GM23338 (cell line): ENCODE results near the gene FTCD. TPM values are rescaled to one million over a fixed set of nuclear protein-coding genes. Genes with fewer than 3 reads are reported as not detected.

Experiments used
- ATAC-seq: fragments of 200-7000 bp; cut with Tn5 transposase; 3 replicates; pipeline ENCODE4 v1.9.1; 2020
- DNase-seq: peaks from one replicate; pipeline ENCODE4 v3.0.0-alpha.2; 2015; ENCODE audit warnings: low spot score
- H2AFZ ChIP-seq: fragments of 200-600 bp; sonication (generic); 2 replicates; pipeline ENCODE4 v1.8.0; 2016; ENCODE audit warnings: antibody characterized with exemption, mild to moderate bottlenecking, moderate library complexity
- H3F3A ChIP-seq: fragments of 200-600 bp; sonication (generic); replicated peaks from 2 replicates; pipeline ENCODE4 v1.8.0; 2017; ENCODE audit warnings: antibody characterized with exemption, mixed run types, low read depth
- H3K27ac ChIP-seq: fragments of 200-600 bp; sonication (generic); 2 replicates; pipeline ENCODE4 v1.6.1; 2016; ENCODE audit warnings: low read depth
- H3K27me3 ChIP-seq: fragments of 200-600 bp; sonication (generic); 2 replicates; pipeline ENCODE4 v1.8.0; 2016; ENCODE audit warnings: mild to moderate bottlenecking, mixed run types, moderate library complexity; ENCODE audit not compliant: insufficient read depth
- H3K36me3 ChIP-seq: fragments of 200-600 bp; sonication (generic); 2 replicates; pipeline ENCODE4 v1.8.0; 2016; ENCODE audit warnings: mild to moderate bottlenecking; ENCODE audit not compliant: insufficient read depth
- H3K4me1 ChIP-seq: fragments of 200-600 bp; sonication (generic); 2 replicates; pipeline ENCODE4 v1.8.0; 2016; ENCODE audit warnings: mild to moderate bottlenecking, moderate library complexity; ENCODE audit not compliant: insufficient read depth
- H3K4me2 ChIP-seq: fragments of 200-600 bp; sonication (generic); 2 replicates; pipeline ENCODE4 v1.7.1; 2017; ENCODE audit warnings: mixed run types
- H3K4me3 ChIP-seq: fragments of 200-600 bp; sonication (generic); 2 replicates; pipeline ENCODE4 v1.6.1; 2016; ENCODE audit warnings: mixed run types
- H3K79me2 ChIP-seq: fragments of 200-600 bp; sonication (generic); replicated peaks from 2 replicates; pipeline ENCODE4 v1.8.0; 2017; ENCODE audit warnings: mild to moderate bottlenecking; ENCODE audit not compliant: insufficient read depth
- H3K9me2 ChIP-seq: fragments of 200-600 bp; sonication (generic); 2 replicates; pipeline ENCODE4 v1.8.0; 2017; ENCODE audit not compliant: insufficient read depth
- H4K20me1 ChIP-seq: fragments of 200-600 bp; sonication (generic); replicated peaks from 2 replicates; pipeline ENCODE4 v1.8.0; 2017; ENCODE audit warnings: mild to moderate bottlenecking; ENCODE audit not compliant: insufficient read depth
- H3K27ac Mint-ChIP-seq: 2 replicates; pipeline ENCODE4 v1.8.0; 2020; ENCODE audit warnings: inconsistent platforms, mild to moderate bottlenecking, moderate library complexity, mixed read lengths
- H3K27me3 Mint-ChIP-seq: 3 replicates; pipeline ENCODE4 v1.8.0; 2022; ENCODE audit warnings: low read depth, mild to moderate bottlenecking, moderate library complexity, mixed read lengths, inconsistent platforms; ENCODE audit not compliant: insufficient read depth, poor library complexity
- H3K36me3 Mint-ChIP-seq: 3 replicates; pipeline ENCODE4 v1.8.0; 2021; ENCODE audit warnings: low read depth, mild to moderate bottlenecking, inconsistent platforms, moderate library complexity, mixed read lengths
- H3K4me1 Mint-ChIP-seq: 3 replicates; pipeline ENCODE4 v1.8.0; 2020; ENCODE audit warnings: mild to moderate bottlenecking, inconsistent platforms, mixed read lengths
- H3K4me3 Mint-ChIP-seq: 3 replicates; pipeline ENCODE4 v1.8.0; 2021; ENCODE audit warnings: moderate library complexity, mild to moderate bottlenecking, inconsistent platforms, mixed read lengths
- H3K9me3 Mint-ChIP-seq: 3 replicates; pipeline ENCODE4 v1.8.0; 2020; ENCODE audit warnings: moderate library complexity, mild to moderate bottlenecking, inconsistent platforms, mixed read lengths
- EZH2 ChIP-seq: fragments of 200-600 bp; sonication (generic); IDR thresholded peaks from one replicate; pipeline ENCODE4 v1.8.0; 2017; ENCODE audit warnings: antibody characterized with exemption, mild to moderate bottlenecking, low read depth; ENCODE audit not compliant: unreplicated experiment
- POLR2AphosphoS5 ChIP-seq: IDR thresholded peaks from 2 replicates; pipeline ENCODE4 v1.6.1; 2016; ENCODE audit warnings: antibody characterized with exemption, low read depth
- ZNF114 ChIP-seq: fragments of 250-450 bp; sonication (Bioruptor Pico); IDR thresholded peaks from 2 replicates; pipeline ENCODE4 v1.5.0; 2020; ENCODE audit warnings: mild to moderate bottlenecking, moderate library complexity
- polyA plus RNA-seq: library from polyadenylated mRNA; unstranded; fragments of >200 nt; fragmentation: Nextera tagmentation; extraction: Ambion mirVana; gene quantifications from 2 replicates; pipeline ENCODE4 v1.2.1, GENCODE V29; 2016
- total RNA-seq: library from RNA; depleted of rRNA; stranded (reverse); fragments of >200 nt; shearing (Covaris generic); gene quantifications from 2 replicates; pipeline ENCODE4 v1.2.3, GENCODE V29; 2014
- TF ChIP-seq, protein P1 (sequence below): fragments of 250-450 bp; sonication (Bioruptor Pico); IDR thresholded peaks from 2 replicates; pipeline ENCODE4 v1.5.0; 2020; ENCODE audit warnings: mild to moderate bottlenecking, moderate library complexity
- TF ChIP-seq, protein P2 (sequence below), 2 experiments: fragments of 200-600 bp in 1 of 2; sonication (generic) in 1 of 2; conservative IDR thresholded peaks; 2 replicates each; pipeline versions ENCODE4 v1.5.1 to v1.6.1; 2016 to 2017; ENCODE audit warnings: antibody characterized with exemption in 2 of 2, low read depth in 2 of 2, mild to moderate bottlenecking in 2 of 2, moderate library complexity in 1 of 2
- TF ChIP-seq, protein P3 (sequence below): IDR thresholded peaks from 2 replicates; pipeline ENCODE4 v1.6.1; 2016; ENCODE audit warnings: antibody characterized with exemption

FTCD gene
- total and polyA plus RNA-seq, 2 experiments from 2014 or later = 0.90 to 2.3 TPM

DNA sequence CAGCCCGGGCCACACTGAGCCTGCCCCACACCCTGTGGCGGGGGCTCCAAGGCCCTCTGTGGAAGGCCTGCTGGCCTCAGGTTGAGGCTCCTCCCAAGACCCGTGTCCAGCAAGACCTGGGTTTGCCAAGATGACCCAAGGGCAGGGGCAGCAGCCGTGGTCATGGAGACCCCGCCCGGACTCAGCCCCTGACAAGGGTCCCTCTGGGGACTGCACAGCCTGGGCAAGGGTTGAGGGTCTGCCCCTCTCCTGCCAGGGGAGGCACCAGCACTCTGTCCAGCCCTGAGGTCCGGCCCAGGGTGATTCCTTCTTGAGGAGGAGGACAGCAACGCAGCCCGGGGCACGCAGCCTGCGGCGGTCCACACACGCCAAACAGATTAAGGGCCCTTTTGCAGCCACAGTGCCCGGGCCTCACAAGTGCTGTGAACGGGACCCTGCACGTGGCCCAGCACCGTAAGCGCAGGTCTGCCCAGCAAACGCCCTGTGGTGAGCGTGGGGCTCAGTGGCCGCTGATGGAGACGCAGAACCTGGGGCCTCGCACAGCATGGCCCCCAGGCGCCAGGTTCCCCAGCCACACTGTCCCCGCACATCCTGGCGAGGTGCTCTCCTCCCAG lies 25.5 kb upstream of the FTCD start (continued):
- TF ChIP-seq POLR2AphosphoS5 (no peak), EZH2 (no peak), ZNF114 (no peak)

DNA sequence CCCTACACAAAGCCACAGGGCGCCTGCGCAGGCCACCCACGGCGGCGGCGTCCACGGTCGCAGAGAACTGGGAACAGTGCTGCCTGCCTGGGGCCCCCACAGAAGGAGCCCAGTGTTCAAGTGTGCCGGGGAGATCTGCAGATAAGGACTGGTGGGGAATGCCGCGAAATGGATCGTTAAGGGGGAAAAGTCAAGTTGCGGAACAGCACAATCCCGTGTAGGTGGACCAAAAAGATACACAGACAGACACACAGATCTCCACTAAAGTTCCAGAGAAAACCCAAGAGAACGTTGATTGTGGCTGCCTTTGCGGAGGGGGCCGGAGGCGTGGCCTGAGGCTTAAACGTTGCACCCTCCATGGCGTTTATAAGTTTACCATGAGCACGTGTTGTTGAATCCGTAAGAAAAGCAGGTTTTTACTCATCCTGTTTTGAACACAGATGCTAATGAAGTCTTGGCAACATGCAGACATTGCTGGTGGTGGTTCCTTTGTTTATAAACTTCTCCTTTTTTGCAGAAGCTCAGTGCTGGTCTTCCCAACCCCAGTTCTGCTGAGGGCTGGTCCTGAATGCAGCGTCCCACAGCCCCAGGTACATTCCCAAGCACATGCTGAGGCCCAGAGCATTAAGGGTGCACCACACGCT lies 24.8 kb upstream of the FTCD start:
- Histone ChIP-seq H3K4me2 (no peak overlapping the region), H3K27me3 (no peaks in the 10 kb centered on the region), H3K27ac (peak overlapping the region; percentile 63; the same call in 1 of the 2 replicates), H3K4me3 (no peak overlapping the region), H4K20me1 (0 out of 2 replicates have a peak, but pooled peaks cover 13% of the 10 kb centered on the region), H3K79me2 (peaks cover 51% of the 10 kb centered on the region), H2AFZ (no peak overlapping the region), H3K36me3 (no peaks in the 10 kb centered on the region), H3F3A (no peaks in the 10 kb centered on the region), H3K9me2 (no peaks in the 10 kb centered on the region), H3K4me1 (peaks cover 1% of the 10 kb centered on the region; the same call in 1 of the 2 replicates)
- H3K27ac Mint-ChIP-seq = peak overlapping the region; percentile 82
- TF ChIP-seq, protein P1, sequence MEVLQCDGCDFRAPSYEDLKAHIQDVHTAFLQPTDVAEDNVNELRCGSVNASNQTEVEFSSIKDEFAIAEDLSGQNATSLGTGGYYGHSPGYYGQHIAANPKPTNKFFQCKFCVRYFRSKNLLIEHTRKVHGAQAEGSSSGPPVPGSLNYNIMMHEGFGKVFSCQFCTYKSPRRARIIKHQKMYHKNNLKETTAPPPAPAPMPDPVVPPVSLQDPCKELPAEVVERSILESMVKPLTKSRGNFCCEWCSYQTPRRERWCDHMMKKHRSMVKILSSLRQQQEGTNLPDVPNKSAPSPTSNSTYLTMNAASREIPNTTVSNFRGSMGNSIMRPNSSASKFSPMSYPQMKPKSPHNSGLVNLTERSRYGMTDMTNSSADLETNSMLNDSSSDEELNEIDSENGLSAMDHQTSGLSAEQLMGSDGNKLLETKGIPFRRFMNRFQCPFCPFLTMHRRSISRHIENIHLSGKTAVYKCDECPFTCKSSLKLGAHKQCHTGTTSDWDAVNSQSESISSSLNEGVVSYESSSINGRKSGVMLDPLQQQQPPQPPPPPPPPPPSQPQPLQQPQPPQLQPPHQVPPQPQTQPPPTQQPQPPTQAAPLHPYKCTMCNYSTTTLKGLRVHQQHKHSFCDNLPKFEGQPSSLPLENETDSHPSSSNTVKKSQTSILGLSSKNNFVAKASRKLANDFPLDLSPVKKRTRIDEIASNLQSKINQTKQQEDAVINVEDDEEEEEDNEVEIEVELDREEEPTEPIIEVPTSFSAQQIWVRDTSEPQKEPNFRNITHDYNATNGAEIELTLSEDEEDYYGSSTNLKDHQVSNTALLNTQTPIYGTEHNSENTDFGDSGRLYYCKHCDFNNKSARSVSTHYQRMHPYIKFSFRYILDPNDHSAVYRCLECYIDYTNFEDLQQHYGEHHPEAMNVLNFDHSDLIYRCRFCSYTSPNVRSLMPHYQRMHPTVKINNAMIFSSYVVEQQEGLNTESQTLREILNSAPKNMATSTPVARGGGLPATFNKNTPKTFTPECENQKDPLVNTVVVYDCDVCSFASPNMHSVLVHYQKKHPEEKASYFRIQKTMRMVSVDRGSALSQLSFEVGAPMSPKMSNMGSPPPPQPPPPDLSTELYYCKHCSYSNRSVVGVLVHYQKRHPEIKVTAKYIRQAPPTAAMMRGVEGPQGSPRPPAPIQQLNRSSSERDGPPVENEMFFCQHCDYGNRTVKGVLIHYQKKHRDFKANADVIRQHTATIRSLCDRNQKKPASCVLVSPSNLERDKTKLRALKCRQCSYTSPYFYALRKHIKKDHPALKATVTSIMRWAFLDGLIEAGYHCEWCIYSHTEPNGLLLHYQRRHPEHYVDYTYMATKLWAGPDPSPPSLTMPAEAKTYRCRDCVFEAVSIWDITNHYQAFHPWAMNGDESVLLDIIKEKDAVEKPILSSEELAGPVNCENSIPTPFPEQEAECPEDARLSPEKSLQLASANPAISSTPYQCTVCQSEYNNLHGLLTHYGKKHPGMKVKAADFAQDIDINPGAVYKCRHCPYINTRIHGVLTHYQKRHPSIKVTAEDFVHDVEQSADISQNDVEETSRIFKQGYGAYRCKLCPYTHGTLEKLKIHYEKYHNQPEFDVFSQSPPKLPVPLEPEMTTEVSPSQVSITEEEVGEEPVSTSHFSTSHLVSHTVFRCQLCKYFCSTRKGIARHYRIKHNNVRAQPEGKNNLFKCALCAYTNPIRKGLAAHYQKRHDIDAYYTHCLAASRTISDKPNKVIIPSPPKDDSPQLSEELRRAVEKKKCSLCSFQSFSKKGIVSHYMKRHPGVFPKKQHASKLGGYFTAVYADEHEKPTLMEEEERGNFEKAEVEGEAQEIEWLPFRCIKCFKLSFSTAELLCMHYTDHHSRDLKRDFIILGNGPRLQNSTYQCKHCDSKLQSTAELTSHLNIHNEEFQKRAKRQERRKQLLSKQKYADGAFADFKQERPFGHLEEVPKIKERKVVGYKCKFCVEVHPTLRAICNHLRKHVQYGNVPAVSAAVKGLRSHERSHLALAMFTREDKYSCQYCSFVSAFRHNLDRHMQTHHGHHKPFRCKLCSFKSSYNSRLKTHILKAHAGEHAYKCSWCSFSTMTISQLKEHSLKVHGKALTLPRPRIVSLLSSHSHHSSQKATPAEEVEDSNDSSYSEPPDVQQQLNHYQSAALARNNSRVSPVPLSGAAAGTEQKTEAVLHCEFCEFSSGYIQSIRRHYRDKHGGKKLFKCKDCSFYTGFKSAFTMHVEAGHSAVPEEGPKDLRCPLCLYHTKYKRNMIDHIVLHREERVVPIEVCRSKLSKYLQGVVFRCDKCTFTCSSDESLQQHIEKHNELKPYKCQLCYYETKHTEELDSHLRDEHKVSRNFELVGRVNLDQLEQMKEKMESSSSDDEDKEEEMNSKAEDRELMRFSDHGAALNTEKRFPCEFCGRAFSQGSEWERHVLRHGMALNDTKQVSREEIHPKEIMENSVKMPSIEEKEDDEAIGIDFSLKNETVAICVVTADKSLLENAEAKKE (CRISPR knock-in tag) = no peak
- TF ChIP-seq, protein P2, sequence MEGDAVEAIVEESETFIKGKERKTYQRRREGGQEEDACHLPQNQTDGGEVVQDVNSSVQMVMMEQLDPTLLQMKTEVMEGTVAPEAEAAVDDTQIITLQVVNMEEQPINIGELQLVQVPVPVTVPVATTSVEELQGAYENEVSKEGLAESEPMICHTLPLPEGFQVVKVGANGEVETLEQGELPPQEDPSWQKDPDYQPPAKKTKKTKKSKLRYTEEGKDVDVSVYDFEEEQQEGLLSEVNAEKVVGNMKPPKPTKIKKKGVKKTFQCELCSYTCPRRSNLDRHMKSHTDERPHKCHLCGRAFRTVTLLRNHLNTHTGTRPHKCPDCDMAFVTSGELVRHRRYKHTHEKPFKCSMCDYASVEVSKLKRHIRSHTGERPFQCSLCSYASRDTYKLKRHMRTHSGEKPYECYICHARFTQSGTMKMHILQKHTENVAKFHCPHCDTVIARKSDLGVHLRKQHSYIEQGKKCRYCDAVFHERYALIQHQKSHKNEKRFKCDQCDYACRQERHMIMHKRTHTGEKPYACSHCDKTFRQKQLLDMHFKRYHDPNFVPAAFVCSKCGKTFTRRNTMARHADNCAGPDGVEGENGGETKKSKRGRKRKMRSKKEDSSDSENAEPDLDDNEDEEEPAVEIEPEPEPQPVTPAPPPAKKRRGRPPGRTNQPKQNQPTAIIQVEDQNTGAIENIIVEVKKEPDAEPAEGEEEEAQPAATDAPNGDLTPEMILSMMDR (conservative IDR thresholded peaks at IDR 0.05; ENCODE audit: low read depth in 2 of 2) = no peak
- TF ChIP-seq, protein P3, sequence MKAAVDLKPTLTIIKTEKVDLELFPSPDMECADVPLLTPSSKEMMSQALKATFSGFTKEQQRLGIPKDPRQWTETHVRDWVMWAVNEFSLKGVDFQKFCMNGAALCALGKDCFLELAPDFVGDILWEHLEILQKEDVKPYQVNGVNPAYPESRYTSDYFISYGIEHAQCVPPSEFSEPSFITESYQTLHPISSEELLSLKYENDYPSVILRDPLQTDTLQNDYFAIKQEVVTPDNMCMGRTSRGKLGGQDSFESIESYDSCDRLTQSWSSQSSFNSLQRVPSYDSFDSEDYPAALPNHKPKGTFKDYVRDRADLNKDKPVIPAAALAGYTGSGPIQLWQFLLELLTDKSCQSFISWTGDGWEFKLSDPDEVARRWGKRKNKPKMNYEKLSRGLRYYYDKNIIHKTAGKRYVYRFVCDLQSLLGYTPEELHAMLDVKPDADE = no peak
- DNase-seq (no peak), ATAC-seq (peak; percentile 4; the same call in 2 of the 3 replicates)
- peak overlapping the region; percentile 7; the same call in 1 of the 3 replicates for H3K4me3 Mint-ChIP-seq
- H3K9me3 Mint-ChIP-seq = peaks cover 8% of the 10 kb centered on the region; the same call in 1 of the 3 replicates
- peaks cover 5% of the 10 kb centered on the region for H3K27me3 Mint-ChIP-seq
- peaks cover 19% of the 10 kb centered on the region for H3K36me3 Mint-ChIP-seq
- peaks cover 16% of the 10 kb centered on the region for H3K4me1 Mint-ChIP-seq
